A673 (cell line): ENCODE data around the gene DCC. TPM values are rescaled to one million over a fixed set of nuclear protein-coding genes. Genes with fewer than 3 reads are reported as not detected.

Experiments
- BruUV-seq: library from RNA; stranded (reverse); fragments of 400-500 nt; replicated peaks from 2 replicates; lab custom pipeline; 2021; lab: Mats Ljungman, UMichigan
- CTCF ChIA-PET: fragments of 300-600 bp; sonication (Branson Sonifier 250); formaldehyde crosslinking; loops from one replicate; lab custom pipeline; 2022; ENCODE audit warnings: antibody characterized with exemption; lab: Charles Lee
- POLR2A ChIA-PET: fragments of 300-600 bp; sonication (Branson Sonifier 250); formaldehyde crosslinking; loops from one replicate; lab custom pipeline; 2022; ENCODE audit warnings: antibody characterized with exemption; ENCODE audit not compliant: low non-redundant PET; lab: Charles Lee
- DNase-seq: peaks from one replicate; pipeline ENCODE4 v3.0.0-alpha.2; 2015; ENCODE audit warnings: low spot score
- H3K27ac ChIP-seq: fragments of 200-600 bp; sonication (generic); 2 replicates; pipeline ENCODE4 v1.5.1; 2016; ENCODE audit warnings: mixed run types, low read depth, mild to moderate bottlenecking, mixed read lengths, antibody characterized with exemption, low read length; ENCODE audit not compliant: poor library complexity, severe bottlenecking
- H3K27me3 ChIP-seq: fragments of 200-600 bp; sonication (generic); replicated peaks from 2 replicates; pipeline ENCODE4 v1.6.1; 2017; ENCODE audit warnings: mixed run types, low read depth, mild to moderate bottlenecking, mixed read lengths, antibody characterized with exemption, low read length; ENCODE audit not compliant: insufficient read depth, poor library complexity
- H3K36me3 ChIP-seq: fragments of 200-600 bp; sonication (generic); 2 replicates; pipeline ENCODE4 v1.6.1; 2016; ENCODE audit warnings: mixed run types, mild to moderate bottlenecking, mixed read lengths, antibody characterized with exemption, low read length; ENCODE audit not compliant: insufficient read depth, poor library complexity, severe bottlenecking
- H3K4me1 ChIP-seq: fragments of 200-600 bp; sonication (generic); 2 replicates; pipeline ENCODE4 v1.6.1; 2017; ENCODE audit warnings: mixed run types, mild to moderate bottlenecking, mixed read lengths, antibody characterized with exemption, low read length; ENCODE audit not compliant: insufficient read depth, poor library complexity, severe bottlenecking
- H3K4me3 ChIP-seq: fragments of 200-600 bp; sonication (generic); 2 replicates; pipeline ENCODE4 v1.5.1; 2016; ENCODE audit warnings: low read depth, mixed run types, mild to moderate bottlenecking, mixed read lengths, low read length; ENCODE audit not compliant: poor library complexity, severe bottlenecking
- H3K9me3 ChIP-seq: fragments of 200-600 bp; sonication (generic); 2 replicates; pipeline ENCODE4 v1.6.1; 2016; ENCODE audit warnings: mixed run types, low read depth, mild to moderate bottlenecking, mixed read lengths, antibody characterized with exemption, low read length; ENCODE audit not compliant: poor library complexity, severe bottlenecking
- EZH2 ChIP-seq: fragments of 200-600 bp; sonication (generic); IDR thresholded peaks from 2 replicates; pipeline ENCODE4 v1.6.1; 2017; ENCODE audit warnings: borderline replicate concordance, low read depth, mild to moderate bottlenecking, mixed read lengths, antibody characterized with exemption, low read length; ENCODE audit not compliant: poor library complexity, severe bottlenecking
- intact Hi-C: fragments of 100-400 bp; cut with micrococcal nuclease; formaldehyde crosslinking; loops from one replicate; pipeline ENCODE4 v1.10.0; 2022; ENCODE audit not compliant: unreplicated experiment
- total RNA-seq: library from RNA; stranded (reverse); gene quantifications from 2 replicates; pipeline ENCODE4 v1.2.3, GENCODE V29; 2021
- TF ChIP-seq, protein P1 (sequence below): fragments of 300-800, 200-600 bp; sonication (generic); conservative IDR thresholded peaks from 2 replicates; pipeline ENCODE4 v1.5.1; 2017; ENCODE audit warnings: low read depth, mild to moderate bottlenecking, antibody characterized with exemption, low read length, moderate library complexity, mixed read lengths

The DCC gene
- total RNA-seq, 1 experiment from 2014 or later, result 93.0 TPM

DNA sequence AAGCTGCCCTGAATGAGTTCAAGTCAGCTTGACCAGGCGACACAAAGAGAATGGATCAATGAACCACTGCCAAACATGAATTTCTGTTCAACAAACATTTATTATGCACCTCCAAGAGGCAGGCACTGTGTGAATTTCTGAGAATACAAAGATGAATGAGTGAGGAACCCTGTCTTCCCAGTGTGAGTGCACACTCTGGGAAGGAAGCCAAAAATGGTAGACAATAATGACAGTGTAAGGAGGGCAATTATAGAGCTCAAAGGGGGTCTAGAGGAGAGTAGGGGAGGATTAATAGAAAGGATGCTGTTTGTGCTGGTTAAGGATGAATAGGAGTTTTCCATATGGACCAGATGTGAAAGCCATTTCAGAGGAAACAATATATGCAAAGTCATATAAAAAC lies 213.4 kb downstream of the DCC start:
- peak; percentile 88 for DNase-seq
- CTCF ChIA-PET, result no interaction called here
- H3K4me3 ChIP-seq, result no peak overlapping the region
- POLR2A ChIA-PET, result no interaction called here
- BruUV-seq, result no TSS peak
- H3K27ac ChIP-seq, result no peak overlapping the region
- H3K27me3 ChIP-seq, result no peaks in the 10 kb centered on the region
- peaks cover 44% of the 10 kb centered on the region for H3K4me1 ChIP-seq
- TF ChIP-seq, protein P1, sequence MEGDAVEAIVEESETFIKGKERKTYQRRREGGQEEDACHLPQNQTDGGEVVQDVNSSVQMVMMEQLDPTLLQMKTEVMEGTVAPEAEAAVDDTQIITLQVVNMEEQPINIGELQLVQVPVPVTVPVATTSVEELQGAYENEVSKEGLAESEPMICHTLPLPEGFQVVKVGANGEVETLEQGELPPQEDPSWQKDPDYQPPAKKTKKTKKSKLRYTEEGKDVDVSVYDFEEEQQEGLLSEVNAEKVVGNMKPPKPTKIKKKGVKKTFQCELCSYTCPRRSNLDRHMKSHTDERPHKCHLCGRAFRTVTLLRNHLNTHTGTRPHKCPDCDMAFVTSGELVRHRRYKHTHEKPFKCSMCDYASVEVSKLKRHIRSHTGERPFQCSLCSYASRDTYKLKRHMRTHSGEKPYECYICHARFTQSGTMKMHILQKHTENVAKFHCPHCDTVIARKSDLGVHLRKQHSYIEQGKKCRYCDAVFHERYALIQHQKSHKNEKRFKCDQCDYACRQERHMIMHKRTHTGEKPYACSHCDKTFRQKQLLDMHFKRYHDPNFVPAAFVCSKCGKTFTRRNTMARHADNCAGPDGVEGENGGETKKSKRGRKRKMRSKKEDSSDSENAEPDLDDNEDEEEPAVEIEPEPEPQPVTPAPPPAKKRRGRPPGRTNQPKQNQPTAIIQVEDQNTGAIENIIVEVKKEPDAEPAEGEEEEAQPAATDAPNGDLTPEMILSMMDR, result no peak
- no peak for TF ChIP-seq EZH2
- no peaks in the 10 kb centered on the region for H3K9me3 ChIP-seq
- intact Hi-C loops, result no loop called here
- no peaks in the 10 kb centered on the region for H3K36me3 ChIP-seq

DNA sequence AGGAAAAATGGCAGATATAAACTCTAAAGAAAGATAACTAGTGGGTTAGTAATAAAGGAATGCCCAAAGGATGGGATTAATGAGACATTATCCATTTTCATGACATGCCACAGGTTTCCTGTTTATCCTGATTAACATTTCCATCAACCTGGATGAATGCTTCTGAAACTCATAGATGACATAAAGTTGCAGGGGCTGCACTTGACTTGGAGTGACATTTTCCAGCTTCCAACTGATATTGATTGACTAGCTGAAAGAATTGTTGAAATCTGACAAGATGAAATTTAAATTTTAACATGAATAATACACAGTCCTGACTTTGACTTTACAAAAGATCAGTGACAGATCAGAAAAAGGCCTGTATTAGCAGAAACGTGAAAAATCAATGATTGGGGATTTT lies 214.2 kb downstream of the DCC start:
- intact Hi-C loops, result no loop called here
- ChIA-PET CTCF (no interaction called here), POLR2A (no interaction called here)
- Histone ChIP-seq H3K4me3 (no peak overlapping the region), H3K27me3 (no peaks in the 10 kb centered on the region), H3K9me3 (no peaks in the 10 kb centered on the region), H3K4me1 (peaks cover 36% of the 10 kb centered on the region), H3K36me3 (no peaks in the 10 kb centered on the region), H3K27ac (no peak overlapping the region)
- BruUV-seq, result no TSS peak
- TF ChIP-seq EZH2, result no peak
- DNase-seq, result no peak

DNA sequence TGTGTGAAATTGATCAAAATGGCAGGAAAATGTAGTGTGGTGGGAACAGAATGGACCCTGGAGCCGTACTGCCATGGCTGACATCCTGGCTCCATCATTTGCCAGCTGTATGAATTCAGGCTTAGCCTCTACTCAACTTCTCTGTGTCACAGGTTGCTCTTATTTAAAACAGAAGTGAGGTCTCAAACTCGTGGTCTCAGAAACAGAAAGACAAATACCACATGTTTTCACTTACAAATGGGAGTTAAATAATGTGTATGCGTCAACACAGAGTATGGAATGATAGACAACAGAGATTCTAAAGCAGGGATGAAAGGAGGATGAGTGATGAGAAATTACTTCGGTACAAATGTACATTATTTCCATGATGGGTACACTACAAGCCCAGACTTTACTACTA lies 227.4 kb downstream of the DCC start:
- intact Hi-C loops, result no loop called here
- no TSS peak for BruUV-seq
- no peaks in the 10 kb centered on the region for H3K27me3 ChIP-seq
- no peaks in the 10 kb centered on the region for H3K36me3 ChIP-seq
- ChIA-PET CTCF (no interaction called here), POLR2A (no interaction called here)
- DNase-seq, result no peak
- H3K9me3 ChIP-seq, result no peaks in the 10 kb centered on the region
- H3K4me3 ChIP-seq, result no peak overlapping the region
- no peak overlapping the region for H3K27ac ChIP-seq
- peaks cover 62% of the 10 kb centered on the region for H3K4me1 ChIP-seq
- no peak for TF ChIP-seq EZH2
- TF ChIP-seq, protein P1, result no peak

DNA sequence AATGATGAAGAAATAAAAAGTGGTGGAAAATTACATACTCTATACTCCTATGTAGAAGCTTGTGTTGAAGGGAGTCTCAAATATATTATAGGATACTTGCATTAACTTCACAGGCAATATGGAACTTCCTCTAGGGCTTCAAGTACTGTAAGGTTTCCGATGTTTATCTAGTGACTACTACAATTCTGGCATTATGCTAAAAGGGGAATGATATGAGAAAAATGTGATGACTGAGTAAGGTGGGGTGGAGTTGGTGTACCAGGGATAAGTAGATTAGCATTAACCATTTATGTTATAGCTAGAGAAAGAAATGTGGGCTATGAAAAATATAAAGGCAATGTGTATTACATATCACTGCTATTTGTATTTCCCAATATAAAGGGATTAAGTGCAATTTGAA lies 229.5 kb downstream of the DCC start:
- intact Hi-C loops, result no loop called here
- ChIA-PET POLR2A (no interaction called here), CTCF (no interaction called here)
- BruUV-seq, result no TSS peak
- Histone ChIP-seq H3K27me3 (no peaks in the 10 kb centered on the region), H3K27ac (no peak overlapping the region), H3K4me3 (no peak overlapping the region), H3K36me3 (no peaks in the 10 kb centered on the region), H3K4me1 (peaks cover 60% of the 10 kb centered on the region), H3K9me3 (no peaks in the 10 kb centered on the region)
- TF ChIP-seq, protein P1, result no peak
- no peak for TF ChIP-seq EZH2
- DNase-seq, result no peak
